Ishikawa (cell line): ENCODE results near the gene SHKBP1.

Experiments used
- EGR1 ChIP-seq: IDR thresholded peaks from 2 replicates; pipeline ENCODE4 v1.6.1; 2012
- RAD21 ChIP-seq: IDR thresholded peaks from 2 replicates; pipeline ENCODE4 v1.6.1; 2012; ENCODE audit warnings: low read depth
- TEAD4 ChIP-seq: IDR thresholded peaks from 2 replicates; pipeline ENCODE4 v1.6.1; 2012
- USF1 ChIP-seq: IDR thresholded peaks from 2 replicates; pipeline ENCODE4 v1.6.1; 2012
- YY1 ChIP-seq: IDR thresholded peaks from 2 replicates; pipeline ENCODE4 v1.6.1; 2012; ENCODE audit warnings: low read depth
- ZBTB7A ChIP-seq: IDR thresholded peaks from 2 replicates; pipeline ENCODE4 v1.6.1; 2012; ENCODE audit warnings: low read depth
- TF ChIP-seq, protein P1 (sequence below): IDR thresholded peaks from 2 replicates; pipeline ENCODE4 v1.6.1; 2012; ENCODE audit warnings: low read depth, mild to moderate bottlenecking

DNA sequence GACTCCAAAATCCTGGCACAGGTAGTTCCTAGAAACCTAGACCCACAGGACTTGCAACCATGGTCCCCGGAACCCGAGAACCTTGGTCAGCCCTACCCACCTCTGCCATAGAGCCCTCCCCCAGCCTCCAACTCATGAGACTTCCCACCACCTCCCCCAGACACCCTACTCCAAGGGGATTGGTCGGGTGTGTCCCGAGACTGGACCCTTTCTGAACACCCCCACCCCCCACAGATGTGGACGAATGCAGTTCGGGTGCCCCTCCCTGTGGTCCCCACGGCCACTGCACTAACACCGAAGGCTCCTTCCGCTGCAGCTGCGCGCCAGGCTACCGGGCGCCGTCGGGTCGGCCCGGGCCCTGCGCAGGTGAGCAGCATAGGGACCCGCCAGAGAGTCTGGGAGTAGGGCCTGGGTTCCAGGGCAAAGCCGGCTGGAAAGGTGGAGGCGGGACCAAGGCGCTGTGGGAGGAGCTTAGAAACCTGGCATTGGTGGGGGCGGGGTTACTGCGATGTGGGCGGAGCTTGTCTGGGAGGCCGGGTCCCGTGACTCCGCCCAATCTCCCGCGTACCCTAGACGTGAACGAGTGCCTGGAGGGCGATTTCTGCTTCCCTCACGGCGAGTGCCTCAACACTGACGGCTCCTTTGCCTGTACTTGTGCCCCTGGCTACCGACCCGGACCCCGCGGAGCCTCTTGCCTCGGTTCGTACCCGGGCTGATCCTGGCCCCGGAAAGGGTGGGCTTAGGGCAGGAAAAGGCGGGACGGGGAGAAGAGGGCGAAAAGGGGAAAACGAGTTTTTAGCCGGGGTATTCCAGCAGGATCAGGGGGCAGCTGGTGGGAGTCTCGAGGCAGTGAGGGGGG is 36.4 kb downstream of the SHKBP1 start:
- no peak for TF ChIP-seq ZBTB7A
- peak; percentile 51; the same call in 1 of the 2 replicates for TF ChIP-seq USF1
- no peak for TF ChIP-seq TEAD4
- TF ChIP-seq, protein P1, sequence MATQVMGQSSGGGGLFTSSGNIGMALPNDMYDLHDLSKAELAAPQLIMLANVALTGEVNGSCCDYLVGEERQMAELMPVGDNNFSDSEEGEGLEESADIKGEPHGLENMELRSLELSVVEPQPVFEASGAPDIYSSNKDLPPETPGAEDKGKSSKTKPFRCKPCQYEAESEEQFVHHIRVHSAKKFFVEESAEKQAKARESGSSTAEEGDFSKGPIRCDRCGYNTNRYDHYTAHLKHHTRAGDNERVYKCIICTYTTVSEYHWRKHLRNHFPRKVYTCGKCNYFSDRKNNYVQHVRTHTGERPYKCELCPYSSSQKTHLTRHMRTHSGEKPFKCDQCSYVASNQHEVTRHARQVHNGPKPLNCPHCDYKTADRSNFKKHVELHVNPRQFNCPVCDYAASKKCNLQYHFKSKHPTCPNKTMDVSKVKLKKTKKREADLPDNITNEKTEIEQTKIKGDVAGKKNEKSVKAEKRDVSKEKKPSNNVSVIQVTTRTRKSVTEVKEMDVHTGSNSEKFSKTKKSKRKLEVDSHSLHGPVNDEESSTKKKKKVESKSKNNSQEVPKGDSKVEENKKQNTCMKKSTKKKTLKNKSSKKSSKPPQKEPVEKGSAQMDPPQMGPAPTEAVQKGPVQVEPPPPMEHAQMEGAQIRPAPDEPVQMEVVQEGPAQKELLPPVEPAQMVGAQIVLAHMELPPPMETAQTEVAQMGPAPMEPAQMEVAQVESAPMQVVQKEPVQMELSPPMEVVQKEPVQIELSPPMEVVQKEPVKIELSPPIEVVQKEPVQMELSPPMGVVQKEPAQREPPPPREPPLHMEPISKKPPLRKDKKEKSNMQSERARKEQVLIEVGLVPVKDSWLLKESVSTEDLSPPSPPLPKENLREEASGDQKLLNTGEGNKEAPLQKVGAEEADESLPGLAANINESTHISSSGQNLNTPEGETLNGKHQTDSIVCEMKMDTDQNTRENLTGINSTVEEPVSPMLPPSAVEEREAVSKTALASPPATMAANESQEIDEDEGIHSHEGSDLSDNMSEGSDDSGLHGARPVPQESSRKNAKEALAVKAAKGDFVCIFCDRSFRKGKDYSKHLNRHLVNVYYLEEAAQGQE = no peak
- TF ChIP-seq RAD21 = no peak
- TF ChIP-seq EGR1 = no peak
- TF ChIP-seq YY1 = no peak
